LNCAP (cell line): Measurements from ENCODE around the gene SLC38A6.

Source experiments
- TF ChIP-seq, protein P1 (sequence below): fragments of 450-650 bp; IDR thresholded peaks from 2 replicates; pipeline ENCODE4 v1.5.1; 2017; ENCODE audit warnings: mild to moderate bottlenecking

Gene SLC38A6

DNA sequence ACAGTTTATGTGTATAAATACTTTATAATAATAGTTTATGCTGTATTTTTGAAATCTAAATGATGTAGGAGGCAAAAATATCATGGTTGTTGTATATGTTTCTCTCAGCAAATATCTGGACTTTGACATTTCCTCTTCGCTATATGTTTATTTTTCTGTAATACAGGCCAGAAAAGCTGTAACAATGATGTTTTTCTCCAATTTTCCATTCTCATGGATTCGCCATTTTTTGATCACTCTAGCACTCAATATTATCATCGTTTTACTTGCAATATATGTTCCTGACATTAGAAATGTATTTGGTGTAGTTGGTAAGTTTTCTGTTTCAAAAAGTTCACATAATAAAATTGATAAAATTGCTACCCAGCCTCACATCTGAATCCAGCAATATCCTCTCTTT is 70.6 kb downstream of the SLC38A6 start:
- TF ChIP-seq, protein P1, sequence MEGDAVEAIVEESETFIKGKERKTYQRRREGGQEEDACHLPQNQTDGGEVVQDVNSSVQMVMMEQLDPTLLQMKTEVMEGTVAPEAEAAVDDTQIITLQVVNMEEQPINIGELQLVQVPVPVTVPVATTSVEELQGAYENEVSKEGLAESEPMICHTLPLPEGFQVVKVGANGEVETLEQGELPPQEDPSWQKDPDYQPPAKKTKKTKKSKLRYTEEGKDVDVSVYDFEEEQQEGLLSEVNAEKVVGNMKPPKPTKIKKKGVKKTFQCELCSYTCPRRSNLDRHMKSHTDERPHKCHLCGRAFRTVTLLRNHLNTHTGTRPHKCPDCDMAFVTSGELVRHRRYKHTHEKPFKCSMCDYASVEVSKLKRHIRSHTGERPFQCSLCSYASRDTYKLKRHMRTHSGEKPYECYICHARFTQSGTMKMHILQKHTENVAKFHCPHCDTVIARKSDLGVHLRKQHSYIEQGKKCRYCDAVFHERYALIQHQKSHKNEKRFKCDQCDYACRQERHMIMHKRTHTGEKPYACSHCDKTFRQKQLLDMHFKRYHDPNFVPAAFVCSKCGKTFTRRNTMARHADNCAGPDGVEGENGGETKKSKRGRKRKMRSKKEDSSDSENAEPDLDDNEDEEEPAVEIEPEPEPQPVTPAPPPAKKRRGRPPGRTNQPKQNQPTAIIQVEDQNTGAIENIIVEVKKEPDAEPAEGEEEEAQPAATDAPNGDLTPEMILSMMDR, result no peak

DNA sequence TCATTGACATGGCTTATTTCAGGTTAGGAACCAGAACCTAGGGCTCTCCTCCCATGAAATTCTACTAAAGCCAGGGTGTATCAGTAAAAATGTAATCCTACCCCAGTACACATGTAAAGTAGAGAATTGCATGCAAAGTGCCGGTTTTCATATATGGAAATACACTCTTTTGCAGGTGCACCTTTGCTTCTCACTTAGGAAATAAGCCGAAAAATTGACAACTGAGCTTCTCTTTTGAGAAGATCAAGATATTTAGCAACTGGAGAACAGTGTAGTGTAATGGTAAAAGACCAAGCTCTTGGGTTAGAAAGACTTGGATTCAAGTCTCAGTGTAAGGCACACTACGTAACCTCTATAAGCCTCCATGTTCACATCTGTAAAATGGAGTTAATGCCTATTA is 82.4 kb downstream of the SLC38A6 start:
- TF ChIP-seq, protein P1, result no peak

DNA sequence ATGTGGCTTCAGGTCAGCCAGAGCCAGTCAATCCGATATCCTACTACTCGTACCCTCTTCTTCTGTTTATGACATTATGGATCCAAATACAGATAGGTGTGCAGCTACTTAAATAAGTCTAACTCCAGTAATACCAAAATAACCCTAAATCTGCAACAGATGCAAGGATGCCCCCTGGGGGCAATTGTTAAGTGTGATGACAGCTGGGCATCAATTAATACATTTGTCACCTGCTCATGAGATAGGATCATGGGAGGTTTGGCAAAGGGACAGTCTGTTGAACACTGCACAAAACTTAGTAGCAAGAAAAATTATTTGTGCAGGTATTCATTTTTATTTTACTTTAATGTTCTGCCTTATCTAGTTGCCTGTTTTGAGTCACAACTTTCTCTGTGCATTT is 83.2 kb downstream of the SLC38A6 start:
- TF ChIP-seq, protein P1, result peak; percentile 9; the same call in 1 of the 2 replicates

DNA sequence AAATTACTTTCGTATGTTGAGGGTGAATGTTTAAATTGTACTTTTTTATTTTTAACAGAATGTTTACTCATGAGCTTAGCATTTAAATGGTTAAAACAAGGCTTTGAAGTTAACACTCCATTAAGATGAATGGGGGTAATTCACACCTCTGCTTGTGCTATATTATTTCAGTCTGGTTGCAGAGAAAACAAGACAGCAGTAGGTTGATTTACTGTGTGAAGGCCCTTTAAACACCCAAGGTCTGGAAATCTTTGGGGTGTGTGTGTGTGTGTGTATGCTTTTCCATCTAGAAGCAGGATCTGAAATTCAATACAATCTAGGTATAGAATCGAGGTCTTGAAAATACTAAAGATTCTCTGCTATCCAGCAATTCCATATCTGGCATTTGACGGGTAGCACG is 83.8 kb downstream of the SLC38A6 start:
- TF ChIP-seq, protein P1, result no peak

DNA sequence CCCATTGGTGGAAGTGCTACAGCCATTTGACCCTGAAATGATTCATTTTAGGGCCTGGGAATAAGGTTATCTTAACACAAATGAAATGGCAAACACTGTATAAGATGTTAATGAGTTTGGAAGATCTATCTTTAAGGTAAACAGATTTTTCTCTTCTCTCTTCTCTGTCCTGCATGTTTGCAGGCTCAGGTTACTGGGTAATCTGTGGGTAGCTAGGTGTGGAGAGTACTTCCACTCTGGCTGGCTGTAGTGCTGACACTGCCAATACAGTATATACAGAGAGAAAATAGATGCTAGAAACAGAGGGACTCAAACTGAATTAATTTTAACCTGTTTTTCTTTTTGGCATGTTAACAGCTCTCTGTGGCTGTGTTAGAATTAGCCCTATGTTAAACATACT is 84.6 kb downstream of the SLC38A6 start:
- TF ChIP-seq, protein P1, result no peak

DNA sequence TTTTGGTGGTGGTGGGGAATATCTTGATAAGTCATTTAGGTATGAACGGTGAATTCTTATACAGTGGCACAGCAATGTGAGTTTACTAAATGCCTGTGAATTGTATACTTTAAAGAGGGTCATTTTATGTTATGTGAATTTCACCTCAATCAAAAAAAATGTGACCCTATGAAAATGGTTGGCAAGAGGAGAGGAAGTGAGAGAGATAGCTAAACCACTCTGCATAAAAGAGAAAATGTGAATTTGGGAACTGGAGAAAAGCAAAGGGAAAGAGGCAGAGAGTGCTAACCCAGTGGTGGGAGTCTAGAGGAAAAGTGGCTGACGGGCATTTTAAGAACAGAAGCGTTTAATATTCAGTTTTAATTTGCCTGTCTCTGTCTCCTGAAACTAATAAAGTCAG is 93.8 kb downstream of the SLC38A6 start:
- TF ChIP-seq, protein P1, result no peak

DNA sequence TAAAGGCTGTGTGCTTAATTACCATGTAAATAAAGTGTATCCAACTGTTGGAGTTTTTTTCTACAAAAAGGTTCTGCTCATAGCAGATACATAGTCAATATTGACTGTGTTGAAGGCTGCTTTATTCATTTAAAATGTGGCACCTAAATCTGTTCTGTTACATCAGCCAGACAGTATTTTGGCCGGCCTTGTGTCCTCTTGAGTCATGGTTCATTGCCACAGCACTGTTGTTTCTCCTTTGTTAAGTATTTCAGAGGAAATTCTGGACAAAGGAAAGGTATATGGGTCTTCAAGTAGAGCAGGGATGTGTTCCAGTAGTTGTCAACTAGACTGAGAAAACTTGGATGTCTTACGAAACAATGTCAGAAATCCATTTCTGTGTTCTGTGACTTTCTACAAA is 95.5 kb downstream of the SLC38A6 start:
- TF ChIP-seq, protein P1, result no peak

DNA sequence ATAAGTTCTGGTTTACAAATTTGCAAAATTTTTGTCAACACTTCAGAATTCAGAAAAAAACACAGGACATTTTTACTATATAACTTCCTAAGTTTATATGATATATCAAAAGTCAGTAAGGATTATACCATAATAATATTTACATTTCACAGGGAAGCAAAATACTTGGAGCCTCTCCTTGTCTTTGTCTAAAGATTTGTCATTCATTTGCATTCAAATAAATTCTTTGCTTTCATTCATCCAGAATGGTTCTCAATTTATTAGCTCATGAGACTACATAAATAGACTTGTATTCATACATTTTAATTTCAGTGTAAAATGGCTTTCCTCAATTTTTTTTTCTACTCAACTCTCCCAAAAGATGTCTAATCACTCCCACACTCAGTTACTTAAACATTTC is 96.4 kb downstream of the SLC38A6 start:
- TF ChIP-seq, protein P1, result no peak
